Activated T-helper 2 cell treated with anti-CD3 and anti-CD28 coated beads, Interferon-gamma antibody, Interleukin-2, Interleukin-4, amounts not matched to agents 10 μg/mL and 5 μg/mL and 100 μg/mL, durations not matched to agents 14 hours and 24 hours and 36 hours (primary cell): ENCODE data around the gene PTPRG. TPM values are rescaled to one million over a fixed set of nuclear protein-coding genes. Genes with fewer than 3 reads are reported as not detected.

Source experiments
- DNase-seq: peaks from one replicate; pipeline ENCODE4 v3.0.0; 2021; ENCODE audit warnings: low spot score
- H3K27ac Mint-ChIP-seq: one replicate; pipeline ENCODE4 v1.8.0; 2021; ENCODE audit warnings: mixed read lengths
- H3K27me3 Mint-ChIP-seq: one replicate; pipeline ENCODE4 v1.8.0; 2021; ENCODE audit warnings: low read depth, mixed read lengths
- H3K36me3 Mint-ChIP-seq: one replicate; pipeline ENCODE4 v1.8.0; 2021; ENCODE audit warnings: low read depth, mixed read lengths
- H3K4me1 Mint-ChIP-seq: one replicate; pipeline ENCODE4 v1.8.0; 2021; ENCODE audit warnings: low read depth, mixed read lengths
- H3K4me3 Mint-ChIP-seq: one replicate; pipeline ENCODE4 v1.8.0; 2021; ENCODE audit warnings: low read depth, mild to moderate bottlenecking, moderate library complexity, mixed read lengths
- H3K9me3 Mint-ChIP-seq: one replicate; pipeline ENCODE4 v1.8.0; 2021; ENCODE audit warnings: mixed read lengths
- intact Hi-C: fragments of 100-400 bp; cut with micrococcal nuclease; formaldehyde crosslinking; loops from one replicate; pipeline ENCODE4 v1.15.1; 2023
- total RNA-seq: library from RNA; stranded (reverse); gene quantifications from 2 replicates; pipeline ENCODE4 v1.2.3, GENCODE V29; 2022

PTPRG gene
- total RNA-seq, 1 donor from 2014 or later = 5.1 TPM

DNA sequence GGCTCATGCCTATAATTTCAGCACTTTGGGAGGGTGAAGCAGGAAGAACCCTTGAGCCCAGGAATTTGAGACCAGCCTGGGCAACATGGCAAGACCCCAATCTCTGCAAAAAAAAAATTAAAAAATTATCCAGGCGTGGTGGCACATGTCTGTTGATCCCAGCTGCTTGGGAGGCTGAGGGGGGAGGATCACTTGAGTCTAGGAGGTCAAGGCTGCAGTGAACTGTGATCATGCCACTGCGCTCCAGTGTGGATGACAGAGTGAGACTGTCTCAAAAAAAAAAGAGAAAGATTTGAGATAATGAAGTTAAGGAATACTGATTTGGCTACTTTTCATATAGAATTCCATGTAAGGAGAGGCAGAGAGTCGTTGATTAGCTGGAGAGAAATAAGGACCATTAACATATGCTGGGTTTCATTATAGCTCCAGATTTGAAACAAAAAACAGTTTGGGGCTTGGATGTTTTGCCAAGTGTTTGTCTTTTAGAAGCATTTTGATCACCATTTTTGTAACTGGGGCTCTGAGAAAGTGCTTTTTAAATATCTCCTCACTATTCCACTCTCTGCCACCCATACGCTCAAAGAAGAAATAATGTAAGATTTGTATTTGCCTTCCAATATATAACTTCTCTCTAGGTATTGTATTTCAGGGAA lies 597.8 kb downstream of the PTPRG start:
- no peaks in the 10 kb centered on the region for H3K9me3 Mint-ChIP-seq
- no peaks in the 10 kb centered on the region for H3K27me3 Mint-ChIP-seq
- H3K4me3 Mint-ChIP-seq = no peak overlapping the region
- no peaks in the 10 kb centered on the region for H3K4me1 Mint-ChIP-seq
- H3K36me3 Mint-ChIP-seq = no peaks in the 10 kb centered on the region
- no peak overlapping the region for H3K27ac Mint-ChIP-seq
- DNase-seq = no peak
- intact Hi-C loops = no loop called here

DNA sequence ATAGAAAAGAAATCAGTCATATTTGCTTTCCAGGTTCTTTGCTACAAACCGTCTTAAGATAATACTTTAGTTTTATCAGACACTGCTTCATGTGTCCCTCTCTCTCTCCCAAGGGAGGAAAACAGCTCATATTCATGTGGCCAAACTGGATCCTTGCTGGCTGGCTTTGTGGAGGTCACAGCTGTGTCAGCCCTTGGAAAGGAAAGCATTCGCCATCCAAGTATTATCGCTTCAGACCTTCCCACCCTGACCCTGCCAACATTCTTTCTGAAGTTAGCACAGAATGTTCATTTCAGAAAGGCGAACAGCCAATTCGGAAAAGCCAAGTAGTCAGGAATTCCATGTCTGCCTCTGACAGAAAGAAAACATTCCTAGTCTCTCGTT lies 598.3 kb downstream of the PTPRG start:
- H3K27me3 Mint-ChIP-seq = no peaks in the 10 kb centered on the region

DNA sequence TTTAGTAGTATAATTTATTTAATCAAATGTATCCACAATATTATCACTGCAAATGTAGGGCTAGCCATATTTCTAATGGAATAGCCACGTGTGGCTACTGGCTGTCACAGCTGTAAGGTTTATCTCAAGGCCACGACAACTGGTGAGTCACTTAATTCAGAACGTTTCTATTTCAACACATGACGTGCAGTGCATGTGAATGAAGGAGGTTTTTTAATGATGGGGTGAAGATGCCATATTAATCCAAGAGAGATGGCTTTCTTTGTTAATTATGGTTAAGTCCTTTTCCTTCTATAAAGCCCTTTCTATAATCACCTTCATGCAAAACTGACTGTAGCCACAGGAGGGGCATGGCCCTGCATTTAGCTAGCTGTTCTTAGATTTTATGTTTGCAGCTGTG lies 600.0 kb downstream of the PTPRG start:
- Mint-ChIP-seq H3K27ac (no peak overlapping the region), H3K9me3 (no peaks in the 10 kb centered on the region), H3K4me1 (no peaks in the 10 kb centered on the region), H3K36me3 (no peaks in the 10 kb centered on the region), H3K4me3 (no peak overlapping the region), H3K27me3 (no peaks in the 10 kb centered on the region)
- intact Hi-C loops = no loop called here
- DNase-seq = no peak

More for the DNA sequence above, 598.3 kb downstream of the PTPRG start:
- DNase-seq = no peak
- H3K36me3 Mint-ChIP-seq = no peaks in the 10 kb centered on the region
- H3K27ac Mint-ChIP-seq = no peak overlapping the region
- H3K4me3 Mint-ChIP-seq = no peak overlapping the region
- intact Hi-C loops = no loop called here
- no peaks in the 10 kb centered on the region for H3K9me3 Mint-ChIP-seq
- H3K4me1 Mint-ChIP-seq = no peaks in the 10 kb centered on the region

DNA sequence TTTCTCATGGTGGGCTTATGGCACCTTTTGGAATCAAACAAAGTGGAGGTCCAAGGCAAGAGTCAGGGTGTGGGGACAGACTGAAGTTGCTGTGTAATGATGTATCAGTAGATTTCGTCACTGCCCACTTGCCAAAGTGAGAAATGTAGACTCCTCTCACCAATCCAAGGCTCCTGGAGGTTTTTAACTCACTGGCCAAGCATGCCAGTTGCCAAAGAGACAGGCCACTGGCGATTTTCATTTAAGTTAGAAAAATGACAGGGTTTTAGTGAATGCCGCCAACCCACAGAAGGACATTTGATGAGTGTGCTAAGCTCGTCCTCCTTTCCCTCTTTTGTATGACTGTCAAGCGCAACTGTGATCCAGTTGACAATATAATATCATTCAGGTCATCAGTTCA lies 602.8 kb downstream of the PTPRG start:
- intact Hi-C loops = no loop called here

DNA sequence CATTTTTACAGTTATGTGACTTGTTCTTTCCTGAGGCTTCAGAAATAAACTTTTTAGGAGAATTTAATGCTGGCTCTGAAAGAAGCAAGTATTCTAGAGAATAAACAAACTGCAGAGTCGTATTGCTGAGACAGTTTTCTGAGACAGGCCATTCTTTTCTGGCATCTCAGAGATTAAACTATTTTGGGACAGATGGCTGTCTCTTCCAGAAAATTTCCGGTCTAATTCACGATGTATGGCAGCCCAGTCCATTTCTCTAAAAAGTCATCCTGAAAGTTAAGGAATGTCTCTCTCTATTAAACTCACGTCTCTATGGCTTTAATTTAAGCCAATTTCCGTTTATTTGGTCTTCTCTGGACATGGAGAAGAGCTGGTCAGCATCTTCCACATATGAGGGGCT lies 603.4 kb downstream of the PTPRG start:
- intact Hi-C loops = no loop called here
- H3K27me3 Mint-ChIP-seq = no peaks in the 10 kb centered on the region
- H3K9me3 Mint-ChIP-seq = no peaks in the 10 kb centered on the region
- H3K36me3 Mint-ChIP-seq = no peaks in the 10 kb centered on the region
- H3K27ac Mint-ChIP-seq = no peak overlapping the region
- H3K4me1 Mint-ChIP-seq = peaks cover 4% of the 10 kb centered on the region
- no peak for DNase-seq
- H3K4me3 Mint-ChIP-seq = no peak overlapping the region

More for the DNA sequence above, 602.8 kb downstream of the PTPRG start:
- DNase-seq = no peak
- H3K4me1 Mint-ChIP-seq = no peaks in the 10 kb centered on the region
- no peak overlapping the region for H3K4me3 Mint-ChIP-seq
- H3K27me3 Mint-ChIP-seq = no peaks in the 10 kb centered on the region
- no peaks in the 10 kb centered on the region for H3K9me3 Mint-ChIP-seq
- H3K36me3 Mint-ChIP-seq = no peaks in the 10 kb centered on the region
- H3K27ac Mint-ChIP-seq = no peak overlapping the region

DNA sequence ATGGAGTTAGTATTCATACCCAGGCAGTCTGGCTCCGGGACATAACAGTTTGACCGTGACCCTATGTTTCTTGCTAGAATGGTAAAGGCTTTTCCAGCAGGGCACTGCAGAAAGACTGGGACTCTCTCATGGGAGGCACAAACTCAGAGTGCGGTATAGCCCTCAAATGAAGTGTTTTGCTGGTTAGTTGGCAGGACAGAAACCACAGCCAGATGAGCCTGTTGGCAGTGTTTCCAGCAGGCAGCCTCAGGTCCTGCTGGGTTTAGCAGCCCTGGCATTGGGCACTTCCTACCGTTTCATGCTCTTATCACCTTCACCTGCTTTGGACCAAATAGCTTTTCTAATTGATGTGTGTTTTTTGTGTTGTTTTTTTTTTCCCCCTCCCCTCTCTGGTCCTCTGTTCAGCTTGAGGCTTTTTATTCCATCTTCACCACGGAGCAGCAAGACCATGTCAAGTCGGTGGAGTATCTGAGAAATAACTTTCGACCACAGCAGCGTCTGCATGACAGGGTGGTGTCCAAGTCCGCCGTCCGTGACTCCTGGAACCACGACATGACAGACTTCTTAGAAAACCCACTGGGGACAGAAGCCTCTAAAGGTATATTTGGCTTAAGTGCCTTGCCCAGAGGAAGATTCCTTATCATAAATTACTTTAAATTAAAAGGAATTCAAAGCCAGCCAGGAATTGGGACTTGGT lies 606.3 kb downstream of the PTPRG start:
- DNase-seq = no peak
- Mint-ChIP-seq H3K27me3 (no peaks in the 10 kb centered on the region), H3K36me3 (no peaks in the 10 kb centered on the region), H3K9me3 (peaks cover 9% of the 10 kb centered on the region), H3K4me1 (peaks cover 6% of the 10 kb centered on the region), H3K27ac (no peak overlapping the region), H3K4me3 (no peak overlapping the region)
- intact Hi-C loops = no loop called here

DNA sequence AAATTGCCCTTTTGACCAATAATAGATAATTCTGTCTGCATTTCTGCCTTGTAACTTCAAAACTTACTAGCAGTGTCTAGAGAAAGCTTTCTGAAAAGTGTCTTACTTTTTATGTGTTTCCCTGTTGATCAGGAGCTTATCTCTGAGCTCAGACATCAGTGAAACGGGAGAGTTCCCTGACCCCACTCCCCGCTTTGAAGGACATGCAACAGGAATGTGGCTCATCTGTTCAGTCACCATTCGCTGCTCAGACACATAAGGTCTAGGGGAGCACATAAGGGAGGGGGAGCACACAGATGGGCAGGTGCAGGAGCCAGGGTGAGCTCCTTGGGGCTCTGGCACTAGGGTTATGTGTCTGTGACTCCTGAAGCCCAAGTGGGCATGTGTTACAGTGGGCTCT lies 607.0 kb downstream of the PTPRG start:
- intact Hi-C loops = no loop called here
- H3K4me1 Mint-ChIP-seq = peaks cover 6% of the 10 kb centered on the region
- no peaks in the 10 kb centered on the region for H3K36me3 Mint-ChIP-seq
- H3K9me3 Mint-ChIP-seq = peaks cover 9% of the 10 kb centered on the region
- H3K27ac Mint-ChIP-seq = no peak overlapping the region
- no peak overlapping the region for H3K4me3 Mint-ChIP-seq
- H3K27me3 Mint-ChIP-seq = no peaks in the 10 kb centered on the region
- DNase-seq = no peak

DNA sequence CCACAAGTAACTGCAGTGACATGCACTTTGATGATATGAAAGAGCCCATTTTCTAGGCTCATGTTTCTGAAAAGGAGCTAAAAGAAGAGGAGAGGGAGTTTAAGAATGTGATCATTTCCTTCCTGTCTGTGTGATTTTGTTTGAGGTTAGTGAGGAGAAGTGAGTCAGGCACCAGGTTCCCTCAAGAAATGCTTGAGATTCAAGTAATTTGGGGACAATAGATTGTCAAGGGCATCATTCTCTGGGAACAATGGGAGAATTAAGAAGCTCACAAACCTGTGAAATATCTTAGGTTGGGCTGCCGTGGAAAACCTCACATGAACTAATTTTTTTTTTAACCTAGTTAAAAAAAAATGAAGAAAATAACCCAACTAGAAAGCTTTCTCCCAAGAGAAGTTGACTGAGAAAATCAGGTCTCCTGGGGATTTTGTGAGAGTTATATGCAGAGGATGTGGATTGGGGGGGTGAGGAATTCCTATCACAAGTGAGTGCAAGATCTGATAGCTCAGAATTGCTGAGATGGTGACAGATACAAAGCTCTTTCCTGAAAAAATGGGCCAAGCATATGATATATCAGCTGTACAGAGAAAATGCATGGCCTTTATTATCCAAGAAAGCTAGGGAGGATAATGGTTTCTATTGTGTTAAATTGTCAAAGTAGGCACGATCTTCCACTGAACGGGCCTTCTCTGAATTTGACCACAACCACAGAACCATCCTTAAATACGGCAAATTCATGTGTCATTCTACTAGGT lies 608.7 kb downstream of the PTPRG start:
- Mint-ChIP-seq H3K4me1 (peaks cover 6% of the 10 kb centered on the region), H3K27ac (no peak overlapping the region), H3K36me3 (no peaks in the 10 kb centered on the region), H3K9me3 (peaks cover 9% of the 10 kb centered on the region), H3K4me3 (no peak overlapping the region), H3K27me3 (no peaks in the 10 kb centered on the region)
- DNase-seq = no peak
- intact Hi-C loops = no loop called here

DNA sequence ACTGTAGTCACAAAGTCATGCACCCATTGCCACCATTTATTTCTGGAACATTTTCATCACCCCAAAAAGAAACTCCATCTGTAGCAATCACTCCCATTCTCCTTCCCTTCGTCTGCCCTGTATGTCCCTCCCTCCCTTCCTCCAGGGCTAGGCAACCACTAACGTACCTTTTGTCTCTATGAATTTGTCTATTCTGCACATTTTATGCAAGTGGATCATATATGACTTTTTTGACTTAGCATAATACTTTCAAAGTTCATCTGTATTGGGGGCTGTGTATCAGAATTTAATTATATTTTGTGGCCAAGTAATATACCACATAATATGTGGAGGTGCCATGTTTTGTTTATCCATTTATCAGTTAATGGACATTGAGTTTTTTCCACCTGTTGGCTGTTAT lies 610.4 kb downstream of the PTPRG start:
- Mint-ChIP-seq H3K4me1 (peaks cover 6% of the 10 kb centered on the region), H3K4me3 (no peak overlapping the region), H3K27me3 (no peaks in the 10 kb centered on the region), H3K9me3 (peaks cover 9% of the 10 kb centered on the region), H3K27ac (no peak overlapping the region), H3K36me3 (no peaks in the 10 kb centered on the region)
- DNase-seq = no peak
- intact Hi-C loops = no loop called here

DNA sequence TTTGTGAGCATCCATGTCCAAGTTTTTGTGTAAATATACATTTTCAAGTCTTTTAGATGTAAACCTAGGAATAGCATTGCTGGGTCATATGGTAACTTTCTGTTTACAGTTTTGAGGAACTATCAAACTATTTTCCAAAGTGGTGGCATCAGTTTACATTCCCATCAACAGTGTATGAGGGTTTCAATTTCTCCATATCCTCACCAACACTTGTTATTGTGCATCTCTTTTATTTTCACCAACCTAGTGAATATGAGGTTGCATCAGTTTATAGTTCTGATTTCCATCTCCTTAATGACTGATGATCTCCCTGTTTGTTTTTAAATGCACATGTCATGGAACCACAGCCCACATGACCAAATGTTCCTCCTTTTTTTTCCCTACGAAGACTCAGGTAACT lies 610.8 kb downstream of the PTPRG start:
- intact Hi-C loops = no loop called here
- H3K36me3 Mint-ChIP-seq = no peaks in the 10 kb centered on the region
- H3K4me3 Mint-ChIP-seq = no peak overlapping the region
- no peak overlapping the region for H3K27ac Mint-ChIP-seq
- DNase-seq = no peak
- peaks cover 9% of the 10 kb centered on the region for H3K9me3 Mint-ChIP-seq
- no peaks in the 10 kb centered on the region for H3K27me3 Mint-ChIP-seq
- peaks cover 6% of the 10 kb centered on the region for H3K4me1 Mint-ChIP-seq

DNA sequence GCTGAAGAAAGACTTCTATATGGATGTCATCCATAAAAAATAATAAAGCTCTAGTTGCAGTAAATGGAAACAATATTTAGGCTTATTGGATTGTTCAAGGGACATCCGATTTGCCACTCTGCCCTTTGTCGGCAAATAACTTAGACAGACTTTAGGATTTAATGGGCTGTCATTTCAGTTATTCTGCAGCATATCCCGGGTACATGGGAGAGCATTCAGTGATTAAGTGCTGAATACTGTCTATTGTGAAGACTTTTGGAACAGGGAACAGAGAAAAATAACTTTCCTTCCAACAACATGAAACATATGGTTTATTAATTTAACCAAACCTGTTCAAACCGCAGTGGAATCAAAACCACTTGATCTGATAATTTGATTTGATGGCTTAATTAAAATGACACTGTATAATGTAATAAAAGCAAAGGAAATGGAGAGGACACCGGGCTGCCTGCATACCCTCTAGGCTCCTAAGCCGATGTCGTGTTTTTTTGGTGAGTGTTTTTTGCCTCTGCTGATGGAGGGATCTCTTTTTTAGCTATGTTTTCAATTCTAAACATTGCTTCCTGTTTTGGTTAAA lies 612.7 kb downstream of the PTPRG start:
- H3K36me3 Mint-ChIP-seq = no peaks in the 10 kb centered on the region
- peaks cover 9% of the 10 kb centered on the region for H3K9me3 Mint-ChIP-seq
- no peak overlapping the region for H3K27ac Mint-ChIP-seq
- no peak for DNase-seq
- H3K27me3 Mint-ChIP-seq = no peaks in the 10 kb centered on the region
- peaks cover 6% of the 10 kb centered on the region for H3K4me1 Mint-ChIP-seq
- H3K4me3 Mint-ChIP-seq = no peak overlapping the region
- intact Hi-C loops = no loop called here

DNA sequence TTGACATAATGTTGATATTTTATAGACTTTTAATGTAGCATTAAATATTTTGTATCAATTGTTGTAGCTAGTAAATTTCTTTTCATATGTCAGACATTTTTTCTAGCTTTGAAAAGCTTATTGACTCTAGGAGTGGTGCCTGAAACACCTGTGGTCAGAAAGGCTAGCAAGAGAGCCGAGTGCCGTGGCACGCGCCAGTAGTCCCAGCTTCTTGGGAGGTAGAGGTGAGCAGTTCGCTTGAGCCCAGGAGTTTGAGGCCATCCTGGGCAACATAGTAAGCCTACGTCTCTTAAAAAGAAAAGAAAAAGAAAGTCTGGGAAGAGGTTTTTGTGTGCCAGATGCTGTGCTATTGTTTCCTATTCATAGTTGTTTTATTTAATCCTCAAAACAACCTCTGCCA lies 613.8 kb downstream of the PTPRG start:
- Mint-ChIP-seq H3K4me3 (no peak overlapping the region), H3K27ac (no peak overlapping the region), H3K36me3 (no peaks in the 10 kb centered on the region), H3K27me3 (no peaks in the 10 kb centered on the region), H3K9me3 (peaks cover 9% of the 10 kb centered on the region), H3K4me1 (no peaks in the 10 kb centered on the region)
- DNase-seq = no peak
- intact Hi-C loops = no loop called here

DNA sequence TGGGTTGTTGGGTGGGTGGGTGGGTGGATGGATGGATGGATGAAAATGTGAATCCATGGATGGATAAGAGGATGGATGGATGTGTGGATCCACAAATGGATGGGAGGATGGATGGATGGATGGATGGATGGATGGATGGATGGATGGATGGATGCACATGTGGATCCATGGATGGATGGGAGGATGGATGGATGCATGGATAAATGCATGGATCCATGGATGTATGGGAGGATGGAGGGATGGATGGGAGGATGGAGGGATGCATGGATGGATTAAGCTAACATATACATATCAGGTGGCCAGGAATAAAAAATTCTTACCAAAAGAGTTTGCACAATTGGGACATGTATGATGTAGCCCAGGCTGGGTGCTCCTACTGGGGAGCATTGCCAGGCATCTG lies 616.7 kb downstream of the PTPRG start:
- no peaks in the 10 kb centered on the region for H3K9me3 Mint-ChIP-seq
- H3K4me1 Mint-ChIP-seq = no peaks in the 10 kb centered on the region
- no peaks in the 10 kb centered on the region for H3K36me3 Mint-ChIP-seq
- H3K4me3 Mint-ChIP-seq = no peak overlapping the region
- no peak for DNase-seq
- H3K27me3 Mint-ChIP-seq = no peaks in the 10 kb centered on the region
- intact Hi-C loops = no loop called here
- no peak overlapping the region for H3K27ac Mint-ChIP-seq
